ENCODE results near the gene GABPB1.
A peak's percentile ranks its signal among the peaks of the same experiment; 100 is the strongest.

- TF ChIP-seq CTCF (IDR thresholded peaks at IDR 0.05) (peak; percentile 46 to 81 (median 63)), POLR2A (IDR thresholded peaks at IDR 0.05) (no peak)
These were observed 39.0 kb downstream of the GABPB1 start for GRCh38 chr15:50315814-50316630.
